Neural progenitor cell (in vitro differentiated cells): ENCODE measurements around the gene OR6N1. TPM values are rescaled to one million over a fixed set of nuclear protein-coding genes. Genes with fewer than 3 reads are reported as not detected.

Experiments
- DNase-seq: peaks from one replicate; pipeline ENCODE4 v3.0.0-alpha.2; 2016; ENCODE audit warnings: low spot score
- H2AFZ ChIP-seq: fragments of 200-600 bp; sonication (generic); replicated peaks from 2 replicates; pipeline ENCODE4 v1.6.1; 2016; ENCODE audit warnings: antibody characterized with exemption
- H3F3A ChIP-seq: fragments of 200-600 bp; sonication (generic); 2 replicates; pipeline ENCODE4 v1.6.1; 2016; ENCODE audit warnings: antibody characterized with exemption, low read depth
- H3K27ac ChIP-seq: fragments of 200-600 bp; sonication (generic); 2 replicates; pipeline ENCODE4 v1.5.1; 2016; ENCODE audit warnings: mild to moderate bottlenecking
- H3K27me3 ChIP-seq: fragments of 200-600 bp; sonication (generic); 2 replicates; pipeline ENCODE4 v1.6.1; 2016; ENCODE audit warnings: mild to moderate bottlenecking, moderate library complexity
- H3K36me3 ChIP-seq: fragments of 200-600 bp; sonication (generic); 2 replicates; pipeline ENCODE4 v1.5.1; 2016
- H3K4me1 ChIP-seq: fragments of 200-600 bp; sonication (generic); 2 replicates; pipeline ENCODE4 v1.6.1; 2016; ENCODE audit warnings: mixed run types
- H3K4me2 ChIP-seq: fragments of 200-600 bp; sonication (generic); 2 replicates; pipeline ENCODE4 v1.6.1; 2016
- H3K4me3 ChIP-seq: fragments of 200-600 bp; sonication (generic); 2 replicates; pipeline ENCODE4 v1.5.1; 2016
- H3K79me2 ChIP-seq: fragments of 200-600 bp; sonication (generic); 2 replicates; pipeline ENCODE4 v1.6.1; 2016; ENCODE audit warnings: low read depth
- H3K9ac ChIP-seq: fragments of 200-600 bp; sonication (generic); 2 replicates; pipeline ENCODE4 v1.6.1; 2016
- H3K9me3 ChIP-seq: fragments of 200-600 bp; sonication (generic); 2 replicates; pipeline ENCODE4 v1.5.1; 2016; ENCODE audit warnings: low read depth
- H4K20me1 ChIP-seq: fragments of 200-600 bp; sonication (generic); 2 replicates; pipeline ENCODE4 v1.6.1; 2016; ENCODE audit warnings: low read depth
- H3K27ac Mint-ChIP-seq: 3 replicates; pipeline ENCODE4 v1.8.0; 2021; ENCODE audit warnings: mixed read lengths
- H3K27me3 Mint-ChIP-seq: 2 replicates; pipeline ENCODE4 v1.8.0; 2022; ENCODE audit warnings: low read depth, mild to moderate bottlenecking, inconsistent platforms, moderate library complexity, mixed read lengths; ENCODE audit not compliant: insufficient read depth
- H3K36me3 Mint-ChIP-seq: 3 replicates; pipeline ENCODE4 v1.8.0; 2021; ENCODE audit warnings: mixed read lengths
- H3K4me1 Mint-ChIP-seq: 3 replicates; pipeline ENCODE4 v1.8.0; 2021; ENCODE audit warnings: mixed read lengths
- H3K4me3 Mint-ChIP-seq: 3 replicates; pipeline ENCODE4 v1.8.0; 2021; ENCODE audit warnings: mild to moderate bottlenecking, moderate library complexity, mixed read lengths
- H3K9me3 Mint-ChIP-seq: 3 replicates; pipeline ENCODE4 v1.8.0; 2020; ENCODE audit warnings: mixed read lengths
- EZH2 ChIP-seq: fragments of 200-600 bp; sonication (generic); IDR thresholded peaks from 2 replicates; pipeline ENCODE4 v1.6.1; 2017; ENCODE audit warnings: antibody characterized with exemption, mild to moderate bottlenecking, moderate library complexity
- EZH2phosphoT487 ChIP-seq: fragments of 200-600 bp; sonication (generic); IDR thresholded peaks from 2 replicates; pipeline ENCODE4 v1.6.1; 2017; ENCODE audit warnings: antibody characterized with exemption
- total RNA-seq: library from RNA; depleted of rRNA; stranded (reverse); fragments of >200 nt; gene quantifications from 2 replicates; pipeline ENCODE4 v1.2.3, GENCODE V29; 2015; ENCODE audit warnings: low replicate concordance
- TF ChIP-seq, protein P1 (sequence below): fragments of 200-600 bp; sonication (generic); IDR thresholded peaks from 2 replicates; pipeline ENCODE4 v1.5.1; 2017; ENCODE audit warnings: antibody characterized with exemption, mild to moderate bottlenecking

Gene OR6N1
- total RNA-seq, 1 donor from 2014 or later = not detected

DNA sequence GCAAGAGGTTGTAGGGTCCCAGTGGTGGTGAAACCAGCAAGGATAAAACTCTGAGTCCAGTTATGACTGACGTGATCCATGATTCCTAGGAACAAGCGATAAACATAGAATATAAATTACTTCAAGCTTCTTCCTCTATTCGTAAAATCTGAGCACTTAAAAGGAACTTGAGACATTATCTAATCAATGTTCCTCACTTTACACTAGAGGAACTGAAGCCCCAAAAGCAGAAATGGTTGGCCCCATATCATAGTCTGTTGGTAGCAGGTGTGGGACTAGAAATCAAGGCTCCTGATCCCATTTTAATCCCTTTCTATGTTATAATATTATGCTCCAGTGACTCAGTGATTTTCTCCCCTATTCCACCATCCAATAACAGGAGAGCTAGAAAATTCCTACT is 37.3 kb upstream of the OR6N1 start:
- Mint-ChIP-seq H3K9me3 (no peaks in the 10 kb centered on the region), H3K27ac (no peak overlapping the region), H3K36me3 (no peaks in the 10 kb centered on the region), H3K4me3 (no peak overlapping the region), H3K4me1 (no peaks in the 10 kb centered on the region), H3K27me3 (no peaks in the 10 kb centered on the region)
- H3K9ac ChIP-seq = no peak overlapping the region
- H3K4me1 ChIP-seq = no peaks in the 10 kb centered on the region
- no peaks in the 10 kb centered on the region for H3K27me3 ChIP-seq
- H4K20me1 ChIP-seq = no peaks in the 10 kb centered on the region
- H3F3A ChIP-seq = no peaks in the 10 kb centered on the region
- H2AFZ ChIP-seq = no peak overlapping the region
- no peak for DNase-seq
- H3K4me2 ChIP-seq = no peak overlapping the region
- no peak overlapping the region for H3K27ac ChIP-seq
- H3K4me3 ChIP-seq = no peak overlapping the region
- no peaks in the 10 kb centered on the region for H3K9me3 ChIP-seq
- TF ChIP-seq EZH2phosphoT487 = no peak
- TF ChIP-seq EZH2 = no peak
- TF ChIP-seq, protein P1, sequence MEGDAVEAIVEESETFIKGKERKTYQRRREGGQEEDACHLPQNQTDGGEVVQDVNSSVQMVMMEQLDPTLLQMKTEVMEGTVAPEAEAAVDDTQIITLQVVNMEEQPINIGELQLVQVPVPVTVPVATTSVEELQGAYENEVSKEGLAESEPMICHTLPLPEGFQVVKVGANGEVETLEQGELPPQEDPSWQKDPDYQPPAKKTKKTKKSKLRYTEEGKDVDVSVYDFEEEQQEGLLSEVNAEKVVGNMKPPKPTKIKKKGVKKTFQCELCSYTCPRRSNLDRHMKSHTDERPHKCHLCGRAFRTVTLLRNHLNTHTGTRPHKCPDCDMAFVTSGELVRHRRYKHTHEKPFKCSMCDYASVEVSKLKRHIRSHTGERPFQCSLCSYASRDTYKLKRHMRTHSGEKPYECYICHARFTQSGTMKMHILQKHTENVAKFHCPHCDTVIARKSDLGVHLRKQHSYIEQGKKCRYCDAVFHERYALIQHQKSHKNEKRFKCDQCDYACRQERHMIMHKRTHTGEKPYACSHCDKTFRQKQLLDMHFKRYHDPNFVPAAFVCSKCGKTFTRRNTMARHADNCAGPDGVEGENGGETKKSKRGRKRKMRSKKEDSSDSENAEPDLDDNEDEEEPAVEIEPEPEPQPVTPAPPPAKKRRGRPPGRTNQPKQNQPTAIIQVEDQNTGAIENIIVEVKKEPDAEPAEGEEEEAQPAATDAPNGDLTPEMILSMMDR = no peak
- H3K79me2 ChIP-seq = no peaks in the 10 kb centered on the region
- no peaks in the 10 kb centered on the region for H3K36me3 ChIP-seq

DNA sequence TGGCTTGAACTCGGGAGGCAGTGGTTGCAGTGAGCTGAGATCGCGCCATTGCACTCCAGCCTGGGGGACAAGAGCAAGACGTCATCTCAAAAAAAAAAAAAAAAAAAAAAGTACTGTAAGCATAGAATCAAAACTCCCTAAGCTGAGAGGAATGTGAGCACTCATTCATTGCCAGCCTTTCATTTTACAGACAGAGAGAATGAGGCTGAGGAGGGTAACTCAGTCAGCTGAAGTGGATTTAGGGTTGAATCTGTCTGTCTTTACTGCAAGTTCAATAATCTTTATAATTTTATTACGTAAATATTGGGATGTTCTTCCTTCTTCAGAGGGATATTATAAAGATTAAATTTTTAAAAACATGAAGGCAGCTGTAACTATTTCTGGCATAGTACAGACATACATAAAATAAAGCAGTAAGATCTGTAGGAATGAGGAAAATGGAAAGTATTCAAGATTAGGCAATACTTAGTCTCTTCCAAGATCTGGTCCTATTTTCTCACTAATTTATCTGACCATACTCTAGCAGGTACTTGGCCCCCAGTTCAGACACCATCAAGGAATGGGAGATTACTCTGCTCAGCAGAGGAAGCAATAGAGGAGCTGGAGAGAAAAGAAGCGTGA is 35.0 kb upstream of the OR6N1 start:
- Histone ChIP-seq H2AFZ (no peak overlapping the region), H3K27ac (no peak overlapping the region), H3K79me2 (no peaks in the 10 kb centered on the region), H4K20me1 (no peaks in the 10 kb centered on the region), H3F3A (no peaks in the 10 kb centered on the region), H3K9ac (no peak overlapping the region), H3K36me3 (no peaks in the 10 kb centered on the region), H3K27me3 (no peaks in the 10 kb centered on the region), H3K9me3 (no peaks in the 10 kb centered on the region), H3K4me1 (no peaks in the 10 kb centered on the region), H3K4me3 (no peak overlapping the region), H3K4me2 (no peak overlapping the region)
- no peaks in the 10 kb centered on the region for H3K9me3 Mint-ChIP-seq
- no peak for TF ChIP-seq EZH2
- TF ChIP-seq, protein P1 = no peak
- TF ChIP-seq EZH2phosphoT487 = no peak
- DNase-seq = no peak
- H3K4me3 Mint-ChIP-seq = no peak overlapping the region
- H3K4me1 Mint-ChIP-seq = no peaks in the 10 kb centered on the region
- H3K36me3 Mint-ChIP-seq = no peaks in the 10 kb centered on the region
- no peaks in the 10 kb centered on the region for H3K27me3 Mint-ChIP-seq
- H3K27ac Mint-ChIP-seq = no peak overlapping the region

DNA sequence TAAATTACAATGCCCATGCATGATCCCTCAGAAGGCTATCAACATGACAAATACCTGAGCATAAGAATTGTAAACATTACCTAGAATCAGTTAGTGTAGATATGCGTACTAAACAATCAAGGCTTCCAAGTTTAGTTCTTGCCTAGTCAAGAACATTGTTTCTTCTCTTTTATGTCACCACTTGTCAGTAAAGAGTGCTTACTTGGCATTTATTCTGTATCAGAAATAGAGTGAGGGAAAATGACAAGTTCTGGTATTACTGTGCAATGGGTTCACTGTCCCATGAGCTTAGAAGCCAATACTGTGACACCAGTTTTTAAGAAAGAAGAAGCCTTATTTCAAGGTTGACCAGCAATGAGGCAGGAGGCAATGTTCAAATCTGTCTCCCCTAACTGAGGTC is 31.7 kb upstream of the OR6N1 start:
- no peak for DNase-seq
- Mint-ChIP-seq H3K27me3 (no peaks in the 10 kb centered on the region), H3K36me3 (no peaks in the 10 kb centered on the region), H3K9me3 (no peaks in the 10 kb centered on the region), H3K27ac (no peak overlapping the region), H3K4me1 (no peaks in the 10 kb centered on the region), H3K4me3 (no peak overlapping the region)
- H3K36me3 ChIP-seq = no peaks in the 10 kb centered on the region
- no peak overlapping the region for H2AFZ ChIP-seq
- H4K20me1 ChIP-seq = no peaks in the 10 kb centered on the region
- no peaks in the 10 kb centered on the region for H3K27me3 ChIP-seq
- H3F3A ChIP-seq = no peaks in the 10 kb centered on the region
- no peaks in the 10 kb centered on the region for H3K4me1 ChIP-seq
- no peak overlapping the region for H3K27ac ChIP-seq
- H3K4me3 ChIP-seq = no peak overlapping the region
- no peak overlapping the region for H3K9ac ChIP-seq
- H3K9me3 ChIP-seq = no peaks in the 10 kb centered on the region
- H3K79me2 ChIP-seq = no peaks in the 10 kb centered on the region
- TF ChIP-seq EZH2phosphoT487 (no peak), EZH2 (no peak)
- TF ChIP-seq, protein P1 = no peak
- no peak overlapping the region for H3K4me2 ChIP-seq
